Right atrium auricular region (tissue), 2 donors: ENCODE measurements around the gene MFSD6. TPM values are rescaled to one million over a fixed set of nuclear protein-coding genes. Genes with fewer than 3 reads are reported as not detected.

Source experiments
- DNase-seq: peaks from one replicate; pipeline ENCODE4 v3.0.0-alpha.2; 2019; ENCODE audit warnings: low spot score
- H3K27ac ChIP-seq, 2 donors: fragments of 200-600 bp; sonication (generic); 1 replicate in 1 of 2; 2 replicates in 1 of 2; pipeline ENCODE4 v1.5.1; 2016 to 2019
- H3K27me3 ChIP-seq, 2 donors: fragments of 200-600 bp; sonication (generic); one replicate each; pipeline versions ENCODE4 v1.5.1 to v1.6.0; 2017 to 2019
- H3K36me3 ChIP-seq: fragments of 200-600 bp; sonication (generic); one replicate; pipeline ENCODE4 v1.5.1; 2016
- H3K4me1 ChIP-seq, 2 donors: fragments of 200-600 bp; sonication (generic); one replicate each; pipeline versions ENCODE4 v1.5.1 to v1.6.0; 2017 to 2019
- H3K4me3 ChIP-seq, 2 donors: fragments of 200-600 bp; sonication (generic); 1 replicate in 1 of 2; 2 replicates in 1 of 2; pipeline ENCODE4 v1.5.1; 2017 to 2019; ENCODE audit warnings: mild to moderate bottlenecking in 1 of 2, moderate library complexity in 1 of 2
- H3K9me3 ChIP-seq, 2 donors: fragments of 200-600 bp; sonication (generic); one replicate each; pipeline ENCODE4 v1.5.1; 2019
- CTCF ChIP-seq, 2 donors: fragments of 200-600 bp; sonication (generic); IDR thresholded peaks; one replicate each; pipeline ENCODE4 v1.5.1; 2019; ENCODE audit warnings: antibody characterized with exemption in 2 of 2
- total RNA-seq, 2 donors: library from RNA; depleted of rRNA; stranded (reverse); fragments of >200 nt; gene quantifications; one replicate each; pipeline ENCODE4 v1.1.0, GENCODE V29; 2016

The MFSD6 gene
- total RNA-seq, 2 donors from 2014 or later: 57.2 to 72.7 TPM

GRCh38 chr2:190365499-190366204, 42.5 kb upstream of the MFSD6 start:
- Histone ChIP-seq H3K4me3 (no peak overlapping the region), H3K36me3 (peaks cover 44% of the 10 kb centered on the region), H3K4me1 (no peaks in the 10 kb centered on the region), H3K27ac (no peak overlapping the region), H3K27me3 (no peaks in the 10 kb centered on the region), H3K9me3 (no peaks in the 10 kb centered on the region)
- DNase-seq: no peak
- no peak for TF ChIP-seq CTCF (IDR thresholded peaks at IDR 0.05)

GRCh38 chr2:190366248-190366753, 41.9 kb upstream of the MFSD6 start:
- no peak for DNase-seq
- Histone ChIP-seq H3K27me3 (no peaks in the 10 kb centered on the region), H3K4me1 (no peaks in the 10 kb centered on the region), H3K4me3 (no peak overlapping the region), H3K9me3 (no peaks in the 10 kb centered on the region), H3K27ac (no peak overlapping the region), H3K36me3 (peaks cover 50% of the 10 kb centered on the region)
- no peak for TF ChIP-seq CTCF (IDR thresholded peaks at IDR 0.05)

GRCh38 chr2:190367091-190367490, 41.1 kb upstream of the MFSD6 start:
- no peak for DNase-seq
- Histone ChIP-seq H3K36me3 (peaks cover 50% of the 10 kb centered on the region), H3K4me1 (no peaks in the 10 kb centered on the region), H3K9me3 (no peaks in the 10 kb centered on the region), H3K4me3 (no peak overlapping the region), H3K27ac (no peak overlapping the region), H3K27me3 (no peaks in the 10 kb centered on the region)
- no peak for TF ChIP-seq CTCF (IDR thresholded peaks at IDR 0.05)

- Histone ChIP-seq H3K4me3 (no peak overlapping the region), H3K27me3 (no peaks in the 10 kb centered on the region), H3K9me3 (no peaks in the 10 kb centered on the region), H3K36me3 (peaks cover 41% of the 10 kb centered on the region), H3K27ac (no peak overlapping the region), H3K4me1 (no peaks in the 10 kb centered on the region)
- DNase-seq: no peak
- TF ChIP-seq CTCF (IDR thresholded peaks at IDR 0.05): no peak
Observed at GRCh38 chr2:190369635-190370034, 38.5 kb upstream of the MFSD6 start.

GRCh38 chr2:190376083-190376482, 32.1 kb upstream of the MFSD6 start:
- Histone ChIP-seq H3K4me3 (no peak overlapping the region), H3K27ac (no peak overlapping the region), H3K4me1 (peaks cover 0 to 15% of the 10 kb centered on the region in 2 donors), H3K27me3 (no peaks in the 10 kb centered on the region), H3K36me3 (peaks cover 2% of the 10 kb centered on the region), H3K9me3 (no peaks in the 10 kb centered on the region)
- DNase-seq: no peak
- no peak for TF ChIP-seq CTCF (IDR thresholded peaks at IDR 0.05)
